T-cell (primary cell): ENCODE data around the gene ASPSCR1. TPM values are rescaled to one million over a fixed set of nuclear protein-coding genes. Genes with fewer than 3 reads are reported as not detected.

ENCODE experiments used
- ATAC-seq, 4 experiments: fragments of 200-7000 bp in 3 of 4; fragments of 150-1000 bp in 1 of 4; cut with Tn5 transposase; replicated peaks in 1 of 4; 1 replicate in 3 of 4; 2 replicates in 1 of 4; pipeline ENCODE4 v1.10.0; 2021; ENCODE audit warnings: moderate library complexity in 3 of 4, mild to moderate bottlenecking in 2 of 4, moderate number of reproducible peaks in 1 of 4
- CTCF ChIA-PET, 2 donors: fragments of 300-600 bp; sonication (Branson Sonifier 250); formaldehyde crosslinking; loops; one replicate each; lab custom pipeline; 2022; ENCODE audit warnings: antibody characterized with exemption in 2 of 2; lab: Charles Lee
- POLR2A ChIA-PET, 2 donors: fragments of 300-600 bp; sonication (Branson Sonifier 250); formaldehyde crosslinking; loops; one replicate each; lab custom pipeline; 2022; ENCODE audit warnings: antibody characterized with exemption in 2 of 2; lab: Charles Lee
- DNase-seq, 35 experiments: peaks; one replicate each; pipeline versions ENCODE4 v3.0.0 to v3.0.0-alpha.2; 2013 to 2023
- H3K27ac ChIP-seq: one replicate; pipeline ENCODE4 v1.5.1; 2013; ENCODE audit warnings: low read length
- H3K27me3 ChIP-seq, 2 experiments: replicated peaks in 1 of 2; 1 replicate in 1 of 2; 2 replicates in 1 of 2; pipeline versions ENCODE4 v1.6.1 to v1.7.0; 2013; ENCODE audit warnings: low read length in 1 of 2, mixed read lengths in 1 of 2; ENCODE audit not compliant: control insufficient read depth in 2 of 2, insufficient read depth in 2 of 2; ENCODE audit errors: extremely low read depth in 1 of 2
- H3K36me3 ChIP-seq, 2 donors: 1 replicate in 1 of 2; 2 replicates in 1 of 2; pipeline versions ENCODE4 v1.6.1 to v1.7.0; 2013; ENCODE audit warnings: low read length in 1 of 2; ENCODE audit not compliant: control insufficient read depth in 2 of 2, insufficient read depth in 1 of 2; ENCODE audit errors: extremely low read depth in 1 of 2
- H3K4me1 ChIP-seq, 2 experiments: 1 replicate in 1 of 2; 2 replicates in 1 of 2; pipeline versions ENCODE4 v1.6.1 to v1.7.0; 2013; ENCODE audit warnings: low read length in 2 of 2, mixed read lengths in 1 of 2; ENCODE audit not compliant: insufficient read depth in 2 of 2, control insufficient read depth in 1 of 2; ENCODE audit errors: extremely low read depth in 1 of 2
- H3K4me3 ChIP-seq, 2 donors: 1 replicate in 1 of 2; 2 replicates in 1 of 2; pipeline versions ENCODE4 v1.5.1 to v1.7.0; 2013; ENCODE audit warnings: mild to moderate bottlenecking in 2 of 2, low read length in 1 of 2, moderate library complexity in 1 of 2; ENCODE audit not compliant: control insufficient read depth in 1 of 2; ENCODE audit errors: extremely low read depth in 1 of 2
- H3K9me3 ChIP-seq: 2 replicates; pipeline ENCODE4 v1.7.0; 2013
- H3K27ac Mint-ChIP-seq, 2 donors: one replicate each; pipeline ENCODE4 v1.8.0; 2020 to 2021; ENCODE audit warnings: mild to moderate bottlenecking in 2 of 2, mixed read lengths in 2 of 2
- H3K27me3 Mint-ChIP-seq, 2 donors: one replicate each; pipeline ENCODE4 v1.8.0; 2021 to 2022; ENCODE audit warnings: mixed read lengths in 2 of 2
- H3K36me3 Mint-ChIP-seq: one replicate; pipeline ENCODE4 v1.8.0; 2021; ENCODE audit warnings: mixed read lengths
- H3K4me1 Mint-ChIP-seq, 3 donors: one replicate each; pipeline ENCODE4 v1.8.0; 2020 to 2022; ENCODE audit warnings: mixed read lengths in 3 of 3, mild to moderate bottlenecking in 1 of 3
- H3K4me3 Mint-ChIP-seq, 3 donors: one replicate each; pipeline ENCODE4 v1.8.0; 2020 to 2022; ENCODE audit warnings: mild to moderate bottlenecking in 3 of 3, mixed read lengths in 3 of 3, moderate library complexity in 3 of 3
- H3K9me3 Mint-ChIP-seq, 3 donors: one replicate each; pipeline ENCODE4 v1.8.0; 2020 to 2022; ENCODE audit warnings: mixed read lengths in 3 of 3
- WGBS: methylation state at CpG from one replicate; pipeline ENCODE4 v1.1.5; 2013; ENCODE audit warnings: missing lambda C conversion rate; ENCODE audit not compliant: insufficient coverage; 5-methylcytosine and 5-hydroxymethylcytosine counted together
- total RNA-seq, 35 experiments: library from RNA in 6 of 35; stranded (reverse) in 6 of 35; fragments of 120-200 nt in 1 of 35; gene quantifications; one replicate each; pipeline versions ENCODE4 v1.2.1 to v1.2.4 and lab custom pipeline; 2013 to 2026

Gene ASPSCR1
- total RNA-seq, 5 donors from 2014 or later (not counting 1 experiment from before 2014, with no cell fraction given), result 34.6 to 49.7 (median 44.9) TPM

DNA sequence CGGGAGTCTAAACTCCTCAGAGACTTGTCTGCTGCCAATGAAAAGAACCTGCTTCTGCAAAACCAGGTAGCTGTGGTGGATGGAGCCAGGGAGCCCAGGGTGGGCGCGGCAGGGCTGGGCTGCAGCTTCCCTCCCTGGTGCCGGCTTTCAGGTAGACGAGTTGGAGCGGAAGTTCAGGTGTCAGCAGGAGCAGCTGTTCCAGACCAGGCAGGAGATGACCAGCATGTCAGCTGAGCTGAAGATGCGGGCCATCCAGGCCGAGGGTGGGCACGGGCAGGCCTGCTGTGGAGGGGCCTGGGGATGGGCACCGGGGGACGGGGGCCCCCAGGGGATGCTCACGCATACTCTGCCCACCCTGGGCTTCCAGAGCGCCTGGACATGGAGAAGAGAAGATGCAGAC lies 50.8 kb downstream of the ASPSCR1 start:
- no peak overlapping the region for H3K4me3 Mint-ChIP-seq
- no peaks in the 10 kb centered on the region for H3K27me3 Mint-ChIP-seq
- no peak for DNase-seq
- POLR2A ChIA-PET, result no interaction called here
- peaks cover 7 to 46% of the 10 kb centered on the region in 2 experiments for H3K4me1 ChIP-seq
- H3K36me3 Mint-ChIP-seq, result no peaks in the 10 kb centered on the region
- H3K9me3 ChIP-seq, result no peaks in the 10 kb centered on the region
- H3K27ac Mint-ChIP-seq, result no peak overlapping the region
- H3K27me3 ChIP-seq, result peaks cover 0 to 19% of the 10 kb centered on the region in 2 experiments
- no peak overlapping the region for H3K4me3 ChIP-seq
- H3K4me1 Mint-ChIP-seq, result peaks cover 10 to 23% (median 17%) of the 10 kb centered on the region in 3 donors
- H3K36me3 ChIP-seq, result peaks cover 0 to 7% of the 10 kb centered on the region in 2 donors
- no peak overlapping the region for H3K27ac ChIP-seq
- 100% methylated on average over 10 of the region's 13 CpGs for WGBS
- CTCF ChIA-PET, result interaction anchor here (0.6 to 0.9 kb wide), 3 partner anchors 9 to 127 kb away, joined by 3 read pairs; partner anchors contain the start of genes DCXR (in 1 of the 2) and FASN (in 1 of the 2)
- no peaks in the 10 kb centered on the region for H3K9me3 Mint-ChIP-seq
- ATAC-seq, result no peak

DNA sequence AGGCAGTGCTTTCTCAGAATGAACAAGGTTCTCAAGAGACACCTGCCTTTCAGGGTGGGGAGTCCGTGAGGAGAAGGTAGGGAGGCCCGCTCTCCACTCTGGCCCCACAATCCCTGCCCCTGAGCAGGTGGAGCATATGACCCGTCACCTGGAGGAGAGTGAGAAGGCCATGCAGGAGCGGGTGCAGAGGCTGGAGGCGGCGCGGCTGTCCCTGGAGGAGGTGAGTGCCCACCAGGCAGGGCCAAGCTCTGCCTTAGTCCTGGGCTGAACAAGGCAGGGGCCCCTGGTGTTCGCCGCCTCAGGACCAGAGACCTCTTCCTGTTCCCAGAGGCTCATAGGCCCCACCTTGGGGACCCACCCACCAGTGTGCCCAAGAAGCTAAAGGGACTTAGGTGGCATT lies 51.5 kb downstream of the ASPSCR1 start:
- Mint-ChIP-seq H3K4me3 (peak overlapping the region in 2 of 3 donors; percentile 24 to 87), H3K4me1 (peaks cover 7 to 20% (median 14%) of the 10 kb centered on the region in 3 donors), H3K27ac (no peak overlapping the region), H3K9me3 (no peaks in the 10 kb centered on the region), H3K27me3 (no peaks in the 10 kb centered on the region), H3K36me3 (no peaks in the 10 kb centered on the region)
- peaks cover 0 to 19% of the 10 kb centered on the region in 2 experiments for H3K27me3 ChIP-seq
- POLR2A ChIA-PET, result no interaction called here
- ATAC-seq, result no peak
- H3K36me3 ChIP-seq, result peaks cover 0 to 7% of the 10 kb centered on the region in 2 donors
- H3K4me3 ChIP-seq, result no peak overlapping the region
- CTCF ChIA-PET, result interaction anchor here in 1 of 2 donors (0.5 to 1.3 kb wide), 2 partner anchors 117 to 157 kb away, joined by 3 to 4 read pairs; no protein-coding TSS in a partner anchor
- no peak for DNase-seq
- 96% methylated on average over 8 of the region's 9 CpGs for WGBS
- H3K27ac ChIP-seq, result no peak overlapping the region
- no peaks in the 10 kb centered on the region for H3K9me3 ChIP-seq
- peaks cover 4 to 40% of the 10 kb centered on the region in 2 experiments for H3K4me1 ChIP-seq

DNA sequence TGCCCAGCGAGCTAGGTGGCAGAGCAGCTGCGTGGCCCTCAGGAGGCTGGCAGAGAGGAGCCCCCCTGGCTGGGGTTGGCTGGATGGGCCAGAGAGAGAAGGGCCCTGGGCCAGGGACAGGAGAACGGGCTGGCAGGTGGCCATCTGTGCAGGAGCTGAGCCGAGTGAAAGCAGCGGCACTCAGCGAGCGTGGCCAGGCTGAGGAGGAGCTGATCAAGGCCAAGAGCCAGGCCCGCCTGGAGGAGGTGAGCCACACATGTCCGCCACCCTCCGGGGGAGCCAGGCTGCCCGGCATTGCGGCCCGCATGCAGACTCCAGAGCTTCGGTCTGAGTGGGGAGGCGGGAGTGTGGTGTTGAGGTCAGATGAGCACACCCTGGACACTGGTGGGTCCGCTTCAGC lies 52.0 kb downstream of the ASPSCR1 start:
- Histone ChIP-seq H3K4me3 (no peak overlapping the region), H3K4me1 (peaks cover 2 to 35% of the 10 kb centered on the region in 2 experiments), H3K27ac (no peak overlapping the region), H3K36me3 (peaks cover 0 to 7% of the 10 kb centered on the region in 2 donors), H3K27me3 (peaks cover 0 to 15% of the 10 kb centered on the region in 2 experiments), H3K9me3 (no peaks in the 10 kb centered on the region)
- POLR2A ChIA-PET, result no interaction called here
- over 99% methylated on average over 16 of the region's 16 CpGs for WGBS
- H3K27me3 Mint-ChIP-seq, result no peaks in the 10 kb centered on the region
- peak overlapping the region; percentile 54 to 87 (median 58) for H3K4me3 Mint-ChIP-seq
- ATAC-seq (no peak), DNase-seq (no peak)
- CTCF ChIA-PET, result interaction anchor here in 1 of 2 donors (1.3 kb wide), 1 partner anchor 116 kb away, joined by 3 read pairs; no protein-coding TSS in a partner anchor
- peaks cover 5 to 16% (median 10%) of the 10 kb centered on the region in 3 donors for H3K4me1 Mint-ChIP-seq
- no peaks in the 10 kb centered on the region for H3K36me3 Mint-ChIP-seq
- H3K27ac Mint-ChIP-seq, result no peak overlapping the region
- H3K9me3 Mint-ChIP-seq, result no peaks in the 10 kb centered on the region

DNA sequence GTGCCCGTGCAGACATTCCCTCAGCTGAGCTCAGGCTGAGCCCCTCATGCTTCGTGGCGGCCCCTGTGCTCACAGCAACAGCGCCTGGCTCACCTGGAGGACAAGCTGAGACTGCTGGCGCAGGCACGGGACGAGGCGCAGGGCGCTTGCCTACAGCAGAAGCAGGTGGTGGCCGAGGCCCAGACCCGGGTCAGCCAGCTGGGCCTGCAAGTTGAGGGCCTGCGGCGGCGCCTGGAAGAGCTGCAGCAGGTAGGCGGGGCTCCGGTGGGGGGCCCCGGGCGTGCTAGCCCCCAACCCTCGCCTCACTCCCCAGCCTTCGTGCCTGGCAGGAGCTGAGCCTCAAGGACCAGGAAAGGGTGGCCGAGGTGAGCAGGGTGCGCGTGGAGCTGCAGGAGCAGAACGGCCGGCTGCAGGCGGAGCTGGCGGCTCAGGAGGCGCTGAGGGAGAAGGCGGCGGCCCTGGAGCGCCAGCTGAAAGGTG lies 52.6 kb downstream of the ASPSCR1 start:
- whole genome bisulfite sequencing, result 79% methylated on average over 27 of the region's 31 CpGs
- peaks cover 7 to 18% (median 12%) of the 10 kb centered on the region in 3 donors for H3K4me1 Mint-ChIP-seq
- H3K27me3 Mint-ChIP-seq, result no peaks in the 10 kb centered on the region
- no peak for ATAC-seq
- H3K27me3 ChIP-seq, result peaks cover 0 to 12% of the 10 kb centered on the region in 2 experiments
- DNase-seq, result no peak
- peaks cover 0 to 7% of the 10 kb centered on the region in 2 donors for H3K36me3 ChIP-seq
- H3K4me3 ChIP-seq, result no peak overlapping the region
- peaks cover 2% of the 10 kb centered on the region for H3K36me3 Mint-ChIP-seq
- H3K9me3 ChIP-seq, result no peaks in the 10 kb centered on the region
- CTCF ChIA-PET, result interaction anchor here in 1 of 2 donors (1.3 kb wide), 1 partner anchor 116 kb away, joined by 3 read pairs; no protein-coding TSS in a partner anchor
- H3K9me3 Mint-ChIP-seq, result no peaks in the 10 kb centered on the region
- H3K4me1 ChIP-seq, result peaks cover 2 to 33% of the 10 kb centered on the region in 2 experiments
- POLR2A ChIA-PET, result no interaction called here
- peak overlapping the region in 2 of 3 donors; percentile 54 to 87 for H3K4me3 Mint-ChIP-seq
- H3K27ac ChIP-seq, result no peak overlapping the region
- no peak overlapping the region for H3K27ac Mint-ChIP-seq

DNA sequence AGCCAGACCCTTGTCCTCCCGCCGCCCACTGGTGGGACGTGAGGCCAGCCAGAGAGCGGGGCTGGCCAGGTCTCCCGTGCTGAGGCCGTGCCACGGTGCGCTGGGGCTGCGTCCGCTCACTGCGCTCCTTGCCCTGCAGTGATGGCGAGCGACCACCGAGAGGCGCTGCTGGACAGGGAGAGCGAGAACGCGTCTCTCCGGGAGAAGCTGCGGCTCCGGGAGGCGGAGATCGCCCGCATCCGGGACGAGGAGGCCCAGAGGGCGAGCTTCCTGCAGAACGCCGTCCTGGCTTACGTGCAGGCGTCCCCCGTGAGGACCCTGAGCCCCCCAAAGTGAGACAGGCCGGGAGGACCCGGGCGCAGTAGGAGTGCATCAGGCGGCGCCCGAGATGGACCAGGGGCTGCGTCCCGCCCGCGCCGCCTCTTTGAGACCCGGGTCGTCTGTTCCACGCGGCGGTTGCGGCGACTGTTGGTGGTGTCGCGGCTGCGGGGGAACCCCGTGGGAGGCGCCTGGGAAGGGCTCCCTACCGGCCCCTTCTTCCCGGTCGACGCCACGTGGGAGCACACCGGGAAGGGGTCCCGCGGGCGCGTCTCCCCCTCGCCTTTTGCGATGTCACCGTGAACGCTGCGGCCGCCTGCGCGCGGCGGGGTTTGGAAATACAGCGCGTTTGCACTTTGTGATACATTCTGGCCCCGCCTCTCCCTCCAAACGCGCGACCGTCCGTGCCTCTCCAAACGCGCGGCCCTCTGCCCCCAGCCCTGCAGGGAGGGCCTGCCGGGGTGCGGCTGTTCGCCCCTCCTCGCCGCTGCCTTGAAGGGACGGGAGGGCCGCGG lies 53.3 kb downstream of the ASPSCR1 start:
- ChIA-PET CTCF (interaction anchor here (0.6 to 1.3 kb wide), 4 partner anchors 100 to 210 kb away, joined by 3 to 9 read pairs (median 4); no protein-coding TSS in a partner anchor), POLR2A (interaction anchor here in 1 of 2 donors (0.5 kb wide), 1 partner anchor 33 kb away, joined by 3 read pairs; no protein-coding TSS in a partner anchor)
- Histone ChIP-seq H3K4me3 (peak overlapping the region; percentile 55 to 67), H3K36me3 (peaks cover 4% of the 10 kb centered on the region in 2 donors), H3K27me3 (peaks cover 0 to 12% of the 10 kb centered on the region in 2 experiments), H3K27ac (no peak overlapping the region), H3K9me3 (no peaks in the 10 kb centered on the region), H3K4me1 (peaks cover 2 to 33% of the 10 kb centered on the region in 2 experiments)
- ATAC-seq, result peak; percentile 75 to 87 (median 82)
- Mint-ChIP-seq H3K9me3 (no peaks in the 10 kb centered on the region), H3K4me1 (peaks cover 13 to 23% (median 19%) of the 10 kb centered on the region in 3 donors), H3K27ac (no peak overlapping the region), H3K36me3 (peaks cover 6% of the 10 kb centered on the region), H3K27me3 (no peaks in the 10 kb centered on the region), H3K4me3 (peak overlapping the region; percentile 77 to 87 (median 82))
- DNase-seq, result peak; percentile 52 to 90 (median 76)
- under 1% methylated on average over 94 of the region's 94 CpGs for WGBS

DNA sequence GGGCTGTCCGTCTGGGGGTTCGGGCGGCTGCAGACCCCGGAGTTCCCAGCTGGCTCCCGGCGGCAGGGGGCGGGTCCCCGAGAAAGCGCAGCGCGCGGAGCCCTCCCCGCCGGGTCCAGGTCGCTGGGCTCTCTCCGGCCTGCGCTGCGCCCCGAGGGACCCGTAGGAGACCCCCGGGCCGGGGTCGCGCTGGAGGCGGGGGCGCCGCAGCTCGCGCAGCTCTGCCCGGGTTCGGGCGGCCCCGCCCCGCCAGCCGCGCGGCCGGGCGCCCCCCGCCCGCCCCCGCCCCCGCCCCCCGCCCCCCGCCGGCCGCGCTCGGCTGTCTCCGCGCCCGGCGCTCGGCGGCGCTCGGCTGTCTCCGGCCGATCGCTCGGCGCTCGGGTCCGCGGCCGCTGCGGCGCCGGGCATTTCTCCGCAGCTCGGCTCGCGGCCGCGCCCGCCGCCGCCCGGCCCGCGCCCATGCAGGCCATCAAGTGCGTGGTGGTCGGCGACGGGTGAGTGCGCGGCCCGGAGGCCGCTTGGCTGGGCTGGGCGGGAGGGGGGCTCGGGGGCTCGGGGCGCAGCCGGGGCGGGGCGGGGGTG lies 54.0 kb downstream of the ASPSCR1 start, which contains the start of gene RAC3:
Gene RAC3 (plus strand): TSS at position 376 of the 582 bp plus-strand sequence. CDS start 84 bp downstream, at position 460.
- under 1% methylated on average over 74 of the region's 96 CpGs for WGBS
- peaks cover 6% of the 10 kb centered on the region for H3K36me3 Mint-ChIP-seq
- no peak within 1 kb of the TSS for H3K27ac Mint-ChIP-seq
- DNase-seq (peak in 1 of 35 experiments; percentile 36), ATAC-seq (peak; percentile 3 to 47 (median 20))
- H3K27me3 Mint-ChIP-seq, result no peaks in the 10 kb centered on the region
- Histone ChIP-seq H3K4me1 (peaks cover 4 to 40% of the 10 kb centered on the region in 2 experiments), H3K27me3 (peaks cover 0 to 12% of the 10 kb centered on the region in 2 experiments), H3K9me3 (no peaks in the 10 kb centered on the region), H3K27ac (no peak within 1 kb of the TSS), H3K4me3 (peak within 1 kb of the TSS; percentile 55 to 67), H3K36me3 (peaks cover 4 to 5% of the 10 kb centered on the region in 2 donors)
- peaks cover 14 to 26% (median 24%) of the 10 kb centered on the region in 3 donors for H3K4me1 Mint-ChIP-seq
- H3K4me3 Mint-ChIP-seq, result peak within 1 kb of the TSS; percentile 77 to 87 (median 82)
- ChIA-PET POLR2A (no interaction called here), CTCF (no interaction called here)
- no peaks in the 10 kb centered on the region for H3K9me3 Mint-ChIP-seq
